Suprapubic skin (tissue), 4 donors: Measurements from ENCODE around the gene ZNRF3. TPM values are rescaled to one million over a fixed set of nuclear protein-coding genes. Genes with fewer than 3 reads are reported as not detected.

Experiments
- DNase-seq, 2 donors: peaks; one replicate each; pipeline ENCODE4 v3.0.0-alpha.2; 2019; ENCODE audit warnings: low spot score in 2 of 2
- H3K27ac ChIP-seq: fragments of 200-600 bp; sonication (generic); one replicate; pipeline ENCODE4 v1.5.1; 2019
- H3K27me3 ChIP-seq: fragments of 200-600 bp; sonication (generic); one replicate; pipeline ENCODE4 v1.5.1; 2019
- H3K36me3 ChIP-seq: fragments of 200-600 bp; sonication (generic); one replicate; pipeline ENCODE4 v1.5.1; 2019
- H3K4me1 ChIP-seq: fragments of 200-600 bp; sonication (generic); one replicate; pipeline ENCODE4 v1.5.1; 2019
- H3K4me3 ChIP-seq: fragments of 200-600 bp; sonication (generic); one replicate; pipeline ENCODE4 v1.5.1; 2019; ENCODE audit warnings: mild to moderate bottlenecking
- H3K9me3 ChIP-seq: fragments of 200-600 bp; sonication (generic); one replicate; pipeline ENCODE4 v1.5.1; 2019
- CTCF ChIP-seq, 2 donors: fragments of 200-600 bp in 1 of 2; fragments of 450-650 bp in 1 of 2; sonication (generic) in 1 of 2; IDR thresholded peaks; one replicate each; pipeline ENCODE4 v1.5.1; 2016 to 2019; ENCODE audit warnings: antibody characterized with exemption in 2 of 2, mild to moderate bottlenecking in 1 of 2, moderate library complexity in 1 of 2
- EP300 ChIP-seq: sonication (generic); formaldehyde crosslinking; IDR thresholded peaks from one replicate; pipeline ENCODE4 v1.6.1; 2017; ENCODE audit warnings: antibody characterized with exemption
- POLR2A ChIP-seq, 2 donors: fragments of 450-650 bp; IDR thresholded peaks; one replicate each; pipeline ENCODE4 v1.6.1; 2017; ENCODE audit warnings: antibody characterized with exemption in 2 of 2, mild to moderate bottlenecking in 2 of 2, moderate library complexity in 2 of 2
- POLR2AphosphoS5 ChIP-seq, 3 donors: sonication (generic); formaldehyde crosslinking; IDR thresholded peaks; one replicate each; pipeline ENCODE4 v1.6.1; 2017; ENCODE audit warnings: antibody characterized with exemption in 3 of 3
- WGBS: methylation state at CpG from one replicate; pipeline ENCODE4 v1.1.5; 2018; 5-methylcytosine and 5-hydroxymethylcytosine counted together
- total RNA-seq, 4 donors: library from RNA; depleted of rRNA; stranded (reverse); fragments of >200 nt; gene quantifications; one replicate each; pipeline ENCODE4 v1.1.0, GENCODE V29; 2016

Gene ZNRF3
- total RNA-seq, 4 donors from 2014 or later = 13.3 to 20.7 (median 18.4) TPM

DNA sequence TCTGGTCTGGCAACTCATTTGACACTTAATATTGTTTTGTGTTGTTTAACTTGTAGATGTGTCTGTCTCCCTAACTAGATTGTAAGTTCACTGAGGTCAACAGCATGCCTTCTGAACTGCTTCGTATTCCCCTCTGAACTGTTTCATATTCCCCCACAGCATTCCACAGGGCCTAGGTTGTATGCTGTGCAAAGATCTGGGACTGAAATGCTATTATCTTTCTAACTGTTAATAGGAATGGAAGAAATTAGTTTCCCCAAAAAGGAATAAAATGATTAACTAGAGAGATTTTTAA lies 38.2 kb downstream of the ZNRF3 start:
- TF ChIP-seq POLR2AphosphoS5 (IDR thresholded peaks at IDR 0.05) (no peak), POLR2A (IDR thresholded peaks at IDR 0.05) (no peak), EP300 (no peak), CTCF (IDR thresholded peaks at IDR 0.05) (no peak)
- Histone ChIP-seq H3K27ac (no peak overlapping the region), H3K36me3 (no peaks in the 10 kb centered on the region), H3K4me3 (no peak overlapping the region), H3K27me3 (no peaks in the 10 kb centered on the region), H3K4me1 (peaks cover 57% of the 10 kb centered on the region), H3K9me3 (no peaks in the 10 kb centered on the region)
- no peak for DNase-seq
- 58% methylated on average over 1 of the region's 1 CpG for WGBS

DNA sequence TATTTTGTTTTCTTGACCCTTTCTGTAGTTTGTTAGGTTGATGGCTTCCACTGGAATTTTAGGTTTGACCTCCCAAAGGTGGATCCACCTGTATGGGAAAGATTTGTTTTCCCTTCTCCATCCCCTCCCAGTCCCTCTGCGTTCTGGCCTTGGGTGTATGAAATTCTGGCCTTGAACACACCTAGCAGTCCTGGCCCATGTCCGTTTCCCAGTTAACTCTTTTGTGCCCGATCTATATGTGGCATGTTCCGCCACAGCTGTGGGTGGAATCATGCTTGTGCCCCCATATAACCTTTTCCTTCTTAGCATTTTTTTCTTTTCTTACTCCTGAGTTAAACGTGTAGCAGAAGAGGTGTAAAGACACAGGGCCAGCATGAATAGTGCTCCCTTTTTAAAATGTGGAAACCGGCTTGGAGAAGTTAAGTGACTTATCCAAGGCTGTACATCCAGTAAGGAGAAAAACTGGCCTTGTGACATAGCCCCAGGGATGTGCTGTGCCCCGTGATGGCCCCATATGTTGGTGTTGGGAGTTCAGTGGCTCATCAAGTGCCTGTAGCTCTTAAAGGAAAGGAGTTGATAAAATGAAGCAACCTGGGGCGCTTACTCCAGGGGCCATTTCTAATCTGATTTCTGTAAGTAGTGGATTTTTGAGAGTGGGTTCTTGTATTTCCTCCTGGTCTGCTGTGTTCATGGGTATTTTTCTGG lies 39.3 kb downstream of the ZNRF3 start:
- Histone ChIP-seq H3K27ac (no peak overlapping the region), H3K4me3 (no peak overlapping the region), H3K36me3 (no peaks in the 10 kb centered on the region), H3K4me1 (peaks cover 45% of the 10 kb centered on the region), H3K9me3 (no peaks in the 10 kb centered on the region), H3K27me3 (no peaks in the 10 kb centered on the region)
- WGBS = 52% methylated on average over 8 of the region's 8 CpGs
- no peak for DNase-seq
- TF ChIP-seq CTCF (IDR thresholded peaks at IDR 0.05) (no peak), EP300 (no peak), POLR2A (IDR thresholded peaks at IDR 0.05) (no peak), POLR2AphosphoS5 (IDR thresholded peaks at IDR 0.05) (no peak)

DNA sequence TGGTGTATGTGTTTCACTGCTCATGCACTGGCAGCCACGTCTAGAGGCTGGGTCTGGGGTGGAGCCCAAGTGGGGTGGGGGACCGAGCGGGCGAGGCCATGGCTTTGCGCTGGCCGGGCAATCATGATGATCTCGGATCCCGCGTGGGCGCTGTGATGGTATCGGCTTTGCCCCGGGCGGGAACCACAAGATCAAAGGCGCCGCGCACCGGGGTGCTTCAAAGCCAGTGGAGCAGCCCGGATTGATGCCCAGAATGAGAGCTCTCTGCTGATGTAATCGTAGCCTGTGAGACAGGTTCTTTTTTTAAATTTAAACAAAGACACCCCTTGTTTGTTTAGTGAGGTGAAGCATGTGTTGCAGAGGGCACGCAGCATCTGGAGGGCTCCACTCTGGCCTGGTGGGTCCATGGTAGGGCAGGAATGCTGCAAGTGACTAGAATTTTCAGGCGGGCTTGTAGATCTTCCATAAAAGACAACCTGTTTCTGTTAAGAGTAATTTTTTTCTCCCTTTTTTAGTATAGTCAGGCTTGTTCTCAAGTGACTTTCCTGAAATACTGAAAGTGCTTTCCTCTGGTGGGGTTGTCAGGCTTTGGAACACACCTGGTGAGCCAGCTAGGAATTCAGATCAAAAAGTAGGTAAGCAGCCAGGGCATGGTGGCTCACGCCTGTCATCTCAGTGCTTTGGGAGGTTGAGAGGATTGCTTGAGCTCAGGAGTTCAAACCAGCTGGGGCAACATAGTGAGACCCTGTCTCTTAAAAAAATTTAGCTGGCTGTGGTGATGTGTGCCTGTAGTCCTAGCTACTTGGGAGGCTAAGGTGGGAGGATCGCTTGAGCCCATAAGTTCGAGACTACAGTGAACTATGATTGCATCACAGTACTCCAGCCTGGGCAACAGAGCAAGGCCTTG lies 40.7 kb downstream of the ZNRF3 start:
- Histone ChIP-seq H3K27ac (peak overlapping the region; percentile 50), H3K9me3 (no peaks in the 10 kb centered on the region), H3K36me3 (no peaks in the 10 kb centered on the region), H3K4me3 (no peak overlapping the region), H3K27me3 (no peaks in the 10 kb centered on the region), H3K4me1 (peaks cover 31% of the 10 kb centered on the region)
- 83% methylated on average over 24 of the region's 24 CpGs for WGBS
- DNase-seq = peak in 1 of 2 donors; percentile 79
- no peak for TF ChIP-seq POLR2A (IDR thresholded peaks at IDR 0.05)
- no peak for TF ChIP-seq EP300
- no peak for TF ChIP-seq POLR2AphosphoS5 (IDR thresholded peaks at IDR 0.05)
- TF ChIP-seq CTCF (IDR thresholded peaks at IDR 0.05) = no peak

DNA sequence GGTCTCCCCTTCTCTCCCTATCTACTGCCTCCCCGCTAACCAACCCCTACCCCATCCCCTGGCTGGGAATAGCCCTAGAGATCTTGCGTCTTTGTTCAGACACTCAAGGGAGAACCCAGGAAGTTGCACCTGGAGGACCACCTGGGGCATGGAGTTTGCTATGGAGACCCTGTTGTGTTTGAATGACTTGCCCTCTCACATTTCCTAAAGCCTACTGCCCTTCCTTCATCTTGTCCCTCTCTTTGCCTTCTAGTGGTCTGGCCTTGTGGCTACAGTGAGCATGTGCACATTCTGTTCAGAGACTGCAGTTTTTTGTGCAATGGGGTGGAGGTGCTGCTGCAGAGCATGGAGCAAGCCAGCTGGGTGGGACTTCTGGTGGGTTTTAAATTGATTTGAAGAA lies 42.5 kb downstream of the ZNRF3 start:
- WGBS = 96% methylated on average over 2 of the region's 2 CpGs
- H3K27ac ChIP-seq = no peak overlapping the region
- no peaks in the 10 kb centered on the region for H3K9me3 ChIP-seq
- peaks cover 37% of the 10 kb centered on the region for H3K4me1 ChIP-seq
- no peak overlapping the region for H3K4me3 ChIP-seq
- H3K27me3 ChIP-seq = no peaks in the 10 kb centered on the region
- H3K36me3 ChIP-seq = no peaks in the 10 kb centered on the region
- TF ChIP-seq POLR2A (IDR thresholded peaks at IDR 0.05) (no peak), POLR2AphosphoS5 (IDR thresholded peaks at IDR 0.05) (no peak), EP300 (no peak), CTCF (IDR thresholded peaks at IDR 0.05) (no peak)
- no peak for DNase-seq

DNA sequence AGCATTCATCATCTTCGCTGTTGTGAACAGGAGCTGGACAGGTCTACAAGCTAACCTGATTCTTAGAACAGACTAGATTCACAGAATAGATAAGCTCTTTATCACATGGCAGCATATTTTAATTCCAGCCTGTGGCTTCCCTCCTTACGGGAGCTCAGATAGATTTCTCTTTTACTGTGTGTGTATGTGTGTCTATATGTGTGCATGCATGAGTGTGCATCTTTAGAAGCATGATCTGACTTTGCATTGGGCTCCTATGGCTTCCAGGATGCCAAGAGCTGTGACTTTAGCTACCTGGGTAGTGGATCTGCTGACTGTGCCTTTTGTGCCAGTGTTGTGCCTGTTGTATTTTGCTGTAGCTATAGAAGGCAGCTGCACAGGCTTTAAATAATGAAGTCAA lies 44.3 kb downstream of the ZNRF3 start:
- peaks cover 31% of the 10 kb centered on the region for H3K4me1 ChIP-seq

More for the DNA sequence above, 44.3 kb downstream of the ZNRF3 start:
- Histone ChIP-seq H3K9me3 (no peaks in the 10 kb centered on the region), H3K27ac (no peak overlapping the region), H3K4me3 (no peak overlapping the region), H3K36me3 (no peaks in the 10 kb centered on the region), H3K27me3 (no peaks in the 10 kb centered on the region)
- no peak for TF ChIP-seq CTCF (IDR thresholded peaks at IDR 0.05)
- no peak for TF ChIP-seq POLR2A (IDR thresholded peaks at IDR 0.05)
- TF ChIP-seq EP300 = no peak
- no peak for TF ChIP-seq POLR2AphosphoS5 (IDR thresholded peaks at IDR 0.05)
- 63% methylated on average over 2 of the region's 2 CpGs for WGBS
- DNase-seq = no peak
